ENCODE data around the gene NCOA7. TPM values are rescaled to one million over a fixed set of nuclear protein-coding genes. Genes with fewer than 3 reads are reported as not detected.

The NCOA7 gene
- total RNA-seq, 1 experiment from 2014 or later, result 13.8 TPM

GRCh38 chr6:125865015-125865414 is 74.3 kb downstream of the NCOA7 start:
- no peaks in the 10 kb centered on the region for H3K27me3 ChIP-seq (ENCODE audit: insufficient read depth, low read length)
- no peaks in the 10 kb centered on the region for H3K36me3 ChIP-seq (ENCODE audit: control insufficient read depth in 1 of 2, insufficient read depth in 2 of 2, low read length in 2 of 2)
- ChIA-PET CTCF (no interaction called here), RAD21 (ENCODE audit: low non-redundant PET in 1 of 2, low total read pairs in 2 of 2, uncharacterized antibody in 2 of 2, unreplicated experiment in 2 of 2) (no interaction called here), POLR2A (no interaction called here)
- H3K79me2 ChIP-seq (ENCODE audit: insufficient read depth, low read length), result no peaks in the 10 kb centered on the region
- H3K4me1 ChIP-seq (ENCODE audit: control insufficient read depth in 1 of 2, insufficient read depth in 2 of 2, low read length in 2 of 2), result peaks cover 15 to 16% of the 10 kb centered on the region in 2 experiments; a peak in 3 of 4 replicates
- TF ChIP-seq EGR1 (IDR thresholded peaks at IDR 0.05; ENCODE audit: low read depth) (no peak), ATF3 (IDR thresholded peaks at IDR 0.05) (no peak), JUND (IDR thresholded peaks at IDR 0.05) (no peak), CBX3 (IDR thresholded peaks at IDR 0.05; ENCODE audit: low read depth) (no peak), RAD21 (IDR thresholded peaks at IDR 0.05; ENCODE audit: low read depth) (no peak), REST (IDR thresholded peaks at IDR 0.05; ENCODE audit: low read depth) (no peak), CTCF (IDR thresholded peaks at IDR 0.05 in 2 of 3, conservative IDR thresholded peaks at IDR 0.05 in 1 of 3; ENCODE audit: borderline replicate concordance in 1 of 3, insufficient read depth in 1 of 3, low read depth in 2 of 3, low read length in 2 of 3) (no peak), EZH2phosphoT487 (IDR thresholded peaks at IDR 0.05; ENCODE audit: borderline replicate concordance) (no peak)
- BruUV-seq (replicated peaks), result no TSS peak
- intact Hi-C loops (cut with micrococcal nuclease), result no loop called here
- no peak overlapping the region for H2AFZ ChIP-seq (ENCODE audit: low read depth, low read length, poor library complexity, severe bottlenecking)
- H3K27ac ChIP-seq (ENCODE audit: low read depth, low read length), result no peak overlapping the region
- DNase-seq (ENCODE audit: low read depth, low spot score) (no peak), ATAC-seq (no peak)
- no peaks in the 10 kb centered on the region for H4K20me1 ChIP-seq (ENCODE audit: insufficient read depth)
- no peaks in the 10 kb centered on the region for H3K9me3 ChIP-seq (ENCODE audit: control insufficient read depth in 1 of 2, insufficient read depth in 1 of 2, low read depth in 1 of 2, low read length in 2 of 2)
- H3K4me2 ChIP-seq (ENCODE audit: low read length), result no peak overlapping the region
- no peak overlapping the region for H3K9ac ChIP-seq (ENCODE audit: low read length)
- H3K9me2 ChIP-seq (ENCODE audit: insufficient read depth), result no peaks in the 10 kb centered on the region
- H3K4me3 ChIP-seq (replicated peaks in 1 of 2; ENCODE audit: low read depth in 1 of 2, low read length in 2 of 2), result no peak overlapping the region
